HK-2 (cell line): Measurements from ENCODE around the gene NDUFC2.
A peak's percentile ranks its signal among the peaks of the same experiment; 100 is the strongest.
"Not testable (repeated sequence)": the region's sequence is repeated elsewhere in the genome, so short reads cannot be mapped to it uniquely, and the experiment has no call there.

Source experiments
- DNase-seq: peaks from one replicate; pipeline ENCODE4 v3.0.0-alpha.2; 2018; ENCODE audit not compliant: unreplicated experiment

NDUFC2 gene

GRCh38 chr11:78079232-78080083 is at the start of gene NDUFC2:
NDUFC2 (minus strand) TSS chr11:78079862; CDS start chr11:78079744, 118 bp downstream.
- peak; percentile 68 for DNase-seq

GRCh38 chr11:78127403-78127802 is 47.7 kb upstream of the NDUFC2 start:
- DNase-seq, result no peak

GRCh38 chr11:78112582-78113275 is 33.1 kb upstream of the NDUFC2 start:
- no peak for DNase-seq

GRCh38 chr11:78111298-78111697 is 31.6 kb upstream of the NDUFC2 start:
- DNase-seq, result no peak

- DNase-seq, result no peak
These were observed 31.2 kb upstream of the NDUFC2 start for GRCh38 chr11:78110830-78111229.

- no peak for DNase-seq
These were observed 30.7 kb upstream of the NDUFC2 start for GRCh38 chr11:78110351-78110750.

- DNase-seq, result no peak
These were observed 29.7 kb upstream of the NDUFC2 start for GRCh38 chr11:78109081-78110015.

- no peak for DNase-seq
These were observed 21.2 kb upstream of the NDUFC2 start for GRCh38 chr11:78100676-78101472.

GRCh38 chr11:78100261-78100660 is 20.6 kb upstream of the NDUFC2 start:
- DNase-seq, result no peak

GRCh38 chr11:78099666-78100065 is 20.0 kb upstream of the NDUFC2 start:
- DNase-seq, result no peak

- no peak for DNase-seq
These were observed 18.2 kb upstream of the NDUFC2 start for GRCh38 chr11:78097666-78098385.

- no peak for DNase-seq
These were observed 14.6 kb upstream of the NDUFC2 start for GRCh38 chr11:78094250-78094649.

GRCh38 chr11:78086521-78087074 is 6.9 kb upstream of the NDUFC2 start:
- not testable (repeated sequence) for DNase-seq

- no peak for DNase-seq
These were observed 6.3 kb upstream of the NDUFC2 start for GRCh38 chr11:78085972-78086371.

- not testable (repeated sequence) for DNase-seq
These were observed 4.8 kb upstream of the NDUFC2 start for GRCh38 chr11:78084506-78084905.

- no peak for DNase-seq
These were observed 3.4 kb upstream of the NDUFC2 start for GRCh38 chr11:78083021-78083420.

GRCh38 chr11:78082146-78082545 is 2.5 kb upstream of the NDUFC2 start:
- no peak for DNase-seq

GRCh38 chr11:78081583-78081982 is 1.9 kb upstream of the NDUFC2 start:
- DNase-seq, result no peak

- peak; percentile 17 for DNase-seq
These were observed 1.3 kb upstream of the NDUFC2 start for GRCh38 chr11:78080818-78081495.
